HG03159 (cell line): ENCODE results near the gene PTGDS.

ENCODE experiments used
- ATAC-seq: cut with Tn5 transposase; IDR thresholded peaks from one replicate; pipeline ENCODE4 v1.9.1; 2021; ENCODE audit warnings: mild to moderate bottlenecking, moderate library complexity; ENCODE audit not compliant: unreplicated experiment

The PTGDS gene

DNA sequence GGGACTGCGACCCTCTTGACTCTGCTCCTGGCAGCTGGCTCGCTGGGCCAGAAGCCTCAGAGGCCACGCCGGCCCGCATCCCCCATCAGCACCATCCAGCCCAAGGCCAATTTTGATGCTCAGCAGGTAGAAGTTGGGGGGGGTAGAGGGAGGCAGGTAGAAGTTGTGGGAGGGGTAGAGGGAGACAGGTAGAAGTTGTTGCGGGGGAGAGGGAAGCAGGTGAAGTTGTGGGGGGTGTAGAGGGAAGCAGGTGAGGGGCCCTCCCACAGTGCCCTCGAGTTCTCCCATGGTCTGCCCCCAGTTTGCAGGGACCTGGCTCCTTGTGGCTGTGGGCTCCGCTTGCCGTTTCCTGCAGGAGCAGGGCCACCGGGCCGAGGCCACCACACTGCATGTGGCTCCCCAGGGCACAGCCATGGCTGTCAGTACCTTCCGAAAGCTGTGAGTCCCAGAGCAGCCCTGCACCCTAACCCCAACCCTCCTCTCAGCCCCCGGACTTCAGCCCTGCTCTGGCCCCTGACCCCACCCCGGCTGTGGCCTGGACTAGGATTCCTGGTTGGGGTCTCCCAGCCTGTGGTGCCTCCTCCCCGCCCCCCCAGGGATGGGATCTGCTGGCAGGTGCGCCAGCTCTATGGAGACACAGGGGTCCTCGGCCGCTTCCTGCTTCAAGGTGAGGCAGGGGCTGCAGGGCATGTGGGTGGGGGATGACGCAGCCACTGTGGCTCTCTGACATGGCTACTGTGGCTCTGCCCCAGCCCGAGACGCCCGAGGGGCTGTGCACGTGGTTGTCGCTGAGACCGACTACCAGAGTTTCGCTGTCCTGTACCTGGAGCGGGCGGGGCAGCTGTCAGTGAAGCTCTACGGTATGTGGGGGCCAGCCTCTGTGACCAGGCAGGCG is 31.7 kb upstream of the PTGDS start:
- ATAC-seq, result no peak

DNA sequence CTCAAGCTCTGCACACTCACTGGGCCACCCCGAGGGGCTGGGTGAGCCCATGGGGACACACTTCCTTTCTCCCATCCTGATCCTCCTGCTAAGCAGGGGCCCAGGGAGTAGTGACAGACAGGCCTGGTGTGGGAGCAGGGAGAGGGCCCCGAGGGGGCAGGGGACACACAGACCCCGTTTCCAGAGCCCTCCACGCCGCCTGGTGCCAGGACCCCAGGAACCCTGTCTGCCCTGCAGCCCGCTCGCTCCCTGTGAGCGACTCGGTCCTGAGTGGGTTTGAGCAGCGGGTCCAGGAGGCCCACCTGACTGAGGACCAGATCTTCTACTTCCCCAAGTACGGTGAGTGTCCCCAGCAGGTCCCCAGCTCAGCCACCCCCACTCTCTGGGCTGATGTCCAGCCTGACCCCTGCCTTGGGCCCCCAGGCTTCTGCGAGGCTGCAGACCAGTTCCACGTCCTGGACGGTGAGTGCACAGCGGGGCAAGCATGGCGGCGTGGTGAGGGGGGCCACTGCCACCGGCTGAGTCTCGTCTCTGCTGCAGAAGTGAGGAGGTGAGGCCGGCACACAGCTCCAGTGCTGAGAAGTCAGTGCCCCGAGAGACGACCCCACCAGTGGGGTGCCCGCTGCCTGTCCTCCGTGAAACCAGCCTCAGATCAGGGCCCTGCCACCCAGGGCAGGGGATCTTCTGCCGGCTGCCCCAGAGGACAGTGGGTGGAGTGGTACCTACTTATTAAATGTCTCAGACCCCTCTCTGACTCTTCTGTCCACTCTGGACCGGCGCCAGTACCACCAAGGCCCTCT is 30.9 kb upstream of the PTGDS start:
- no peak for ATAC-seq

DNA sequence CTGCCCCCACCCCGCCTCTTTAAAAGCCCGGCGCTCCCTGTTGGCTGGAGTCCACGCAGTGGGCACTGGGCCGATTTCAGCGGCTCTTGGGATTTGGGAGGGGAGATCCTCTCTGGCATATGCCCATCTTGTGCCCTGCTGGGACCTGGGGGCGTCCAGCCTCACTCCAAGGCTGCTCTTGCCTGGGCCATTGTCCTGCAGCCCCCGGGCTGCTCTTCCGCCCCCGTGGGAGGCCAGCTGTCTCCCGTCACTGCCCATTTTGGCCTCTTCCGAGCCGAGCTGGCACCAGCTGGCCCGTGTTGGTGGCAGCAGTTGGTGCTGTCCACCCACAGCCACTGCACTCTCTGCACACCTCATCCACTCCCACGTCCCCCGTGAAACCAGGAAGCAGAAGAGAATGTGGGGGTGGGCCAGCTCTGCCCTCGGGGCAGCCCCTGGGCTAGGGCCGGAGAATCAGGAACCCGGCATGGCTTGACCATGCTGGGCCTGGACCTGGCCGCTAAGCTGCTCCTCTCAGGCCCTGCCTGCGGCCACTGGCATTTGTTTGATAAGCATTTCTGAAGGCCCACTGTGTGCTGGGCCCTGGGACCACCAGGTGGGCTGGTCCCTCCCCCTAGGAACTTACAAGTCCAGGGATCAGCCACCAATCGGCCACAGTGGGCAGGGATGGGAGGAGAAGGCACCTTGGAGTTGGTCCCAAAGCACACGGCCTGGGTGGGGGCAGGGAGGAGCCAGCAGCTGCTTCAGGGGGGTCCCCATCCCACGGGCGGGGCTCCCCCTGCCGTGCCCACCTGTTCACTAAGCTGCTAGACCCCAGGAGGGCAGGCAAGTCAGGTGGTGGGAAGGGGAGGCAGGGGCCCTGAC is 30.0 kb upstream of the PTGDS start:
- ATAC-seq, result no peak

- ATAC-seq, result no peak
Measured at GRCh38 chr9:136947955-136948510, 29.3 kb upstream of the PTGDS start.

GRCh38 chr9:136949239-136949816 is 28.0 kb upstream of the PTGDS start:
- no peak for ATAC-seq

GRCh38 chr9:136949817-136950655 is 27.3 kb upstream of the PTGDS start:
- peak; percentile 81 for ATAC-seq

DNA sequence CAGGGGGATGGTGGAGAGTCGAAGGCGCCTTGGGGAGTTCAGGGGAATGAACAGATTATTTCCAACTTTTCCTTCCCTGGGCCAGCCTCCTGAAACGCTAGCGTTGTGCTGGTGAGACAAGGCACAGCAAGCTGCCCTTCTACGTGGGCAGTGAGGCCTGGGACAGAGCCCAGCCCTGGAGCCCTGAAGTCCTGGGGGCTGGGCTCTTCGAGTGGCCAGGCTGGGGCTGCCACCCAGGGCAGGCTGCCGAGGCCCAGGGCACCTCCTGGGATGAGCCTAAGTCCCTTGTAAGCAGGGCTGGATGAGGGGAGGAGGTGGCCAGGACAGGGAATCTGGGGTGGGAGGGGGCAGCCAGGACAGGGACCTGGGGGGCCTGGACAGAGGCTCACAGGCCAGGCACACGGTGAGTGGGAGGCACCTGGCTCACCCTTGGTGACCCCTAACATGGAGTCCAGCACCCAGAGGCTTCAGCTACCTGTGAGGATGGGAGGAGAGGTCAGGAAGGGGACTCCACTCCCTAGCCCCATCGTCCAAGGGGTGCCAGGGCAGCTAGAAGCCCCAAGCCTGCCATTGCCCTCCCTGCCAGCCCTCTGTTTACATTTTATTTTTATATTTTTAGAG is 26.5 kb upstream of the PTGDS start:
- ATAC-seq, result no peak

- no peak for ATAC-seq
Measured at GRCh38 chr9:136951541-136952320, 25.6 kb upstream of the PTGDS start, which contains the start of gene LCN12. Gene LCN12, plus strand, starts transcription at chr9:136952273. Its CDS starts 55 bp downstream, at chr9:136952328.

- no peak for ATAC-seq
Measured at GRCh38 chr9:136952321-136952850, 24.9 kb upstream of the PTGDS start.

- no peak for ATAC-seq
Measured at GRCh38 chr9:136952876-136953770, 24.2 kb upstream of the PTGDS start.

DNA sequence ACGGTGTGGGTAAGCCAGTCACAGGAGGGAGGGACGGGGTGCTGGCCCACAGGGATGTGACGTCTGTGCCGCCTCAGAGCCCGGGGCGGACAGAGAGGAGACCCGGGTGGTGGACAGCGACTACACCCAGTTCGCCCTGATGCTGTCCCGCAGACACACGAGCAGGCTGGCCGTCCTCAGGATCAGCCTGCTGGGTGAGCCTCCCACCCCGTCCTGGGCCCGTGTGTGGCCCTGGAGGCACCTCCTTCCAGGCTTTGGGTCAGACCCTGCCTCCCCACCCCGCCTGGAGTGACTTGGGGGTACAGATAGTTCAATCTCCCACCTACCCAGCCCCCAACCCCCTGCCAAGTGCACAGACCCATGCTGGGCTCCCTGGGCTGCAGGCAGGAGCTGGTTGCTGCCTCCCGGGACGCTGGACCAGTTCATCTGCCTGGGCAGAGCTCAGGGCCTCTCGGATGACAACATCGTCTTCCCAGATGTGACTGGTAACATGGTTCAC is 23.5 kb upstream of the PTGDS start:
- ATAC-seq, result no peak

DNA sequence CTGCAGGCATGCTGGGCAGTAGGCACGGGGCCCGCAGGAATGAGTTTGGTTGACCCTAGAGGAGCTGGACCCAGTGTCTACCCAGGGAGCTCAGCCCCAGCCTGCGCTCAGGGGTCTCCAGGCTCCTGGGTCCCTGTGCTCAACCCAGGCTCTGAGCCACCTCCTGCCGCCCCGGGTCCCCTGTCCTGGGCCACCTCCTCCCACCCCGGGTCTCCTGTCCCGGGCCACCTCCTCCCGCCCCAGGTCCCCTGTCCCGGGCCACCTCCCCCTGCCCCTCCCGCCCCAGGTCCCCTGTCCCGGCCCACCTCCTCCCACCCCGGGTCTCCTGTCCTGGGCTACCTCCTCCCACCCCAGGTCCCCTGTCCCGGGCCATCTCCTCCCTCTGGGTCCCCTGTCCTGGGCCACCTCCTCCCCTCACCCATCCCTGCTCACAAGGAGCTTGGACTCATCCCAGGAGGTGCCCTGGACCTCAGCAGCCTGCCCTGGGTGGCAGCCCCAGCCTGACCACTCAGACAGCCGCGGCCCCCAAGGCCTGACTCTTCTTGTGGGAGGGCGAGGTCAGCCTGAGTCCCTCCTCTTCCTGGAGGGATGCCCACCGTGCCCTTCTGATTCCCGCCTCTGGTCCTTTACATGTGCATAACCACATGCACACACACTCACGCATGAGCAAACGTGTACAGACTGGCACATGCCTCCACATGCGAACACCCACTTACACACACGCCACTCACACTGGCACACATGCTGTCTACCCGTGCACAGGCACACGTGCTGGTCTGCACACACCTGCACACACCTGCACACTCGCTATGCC is 22.8 kb upstream of the PTGDS start:
- ATAC-seq, result no peak

GRCh38 chr9:136955202-136955942 is 21.9 kb upstream of the PTGDS start:
- no peak for ATAC-seq

- ATAC-seq, result no peak
Measured at GRCh38 chr9:136955943-136956335, 21.4 kb upstream of the PTGDS start.

- ATAC-seq, result no peak
Measured at GRCh38 chr9:136956604-136957003, 20.7 kb upstream of the PTGDS start.
